ENCODE data around the gene PRX.
"Not testable (repeated sequence)": the region's sequence is repeated elsewhere in the genome, so short reads cannot be mapped to it uniquely, and the experiment has no call there.

Gene PRX

DNA sequence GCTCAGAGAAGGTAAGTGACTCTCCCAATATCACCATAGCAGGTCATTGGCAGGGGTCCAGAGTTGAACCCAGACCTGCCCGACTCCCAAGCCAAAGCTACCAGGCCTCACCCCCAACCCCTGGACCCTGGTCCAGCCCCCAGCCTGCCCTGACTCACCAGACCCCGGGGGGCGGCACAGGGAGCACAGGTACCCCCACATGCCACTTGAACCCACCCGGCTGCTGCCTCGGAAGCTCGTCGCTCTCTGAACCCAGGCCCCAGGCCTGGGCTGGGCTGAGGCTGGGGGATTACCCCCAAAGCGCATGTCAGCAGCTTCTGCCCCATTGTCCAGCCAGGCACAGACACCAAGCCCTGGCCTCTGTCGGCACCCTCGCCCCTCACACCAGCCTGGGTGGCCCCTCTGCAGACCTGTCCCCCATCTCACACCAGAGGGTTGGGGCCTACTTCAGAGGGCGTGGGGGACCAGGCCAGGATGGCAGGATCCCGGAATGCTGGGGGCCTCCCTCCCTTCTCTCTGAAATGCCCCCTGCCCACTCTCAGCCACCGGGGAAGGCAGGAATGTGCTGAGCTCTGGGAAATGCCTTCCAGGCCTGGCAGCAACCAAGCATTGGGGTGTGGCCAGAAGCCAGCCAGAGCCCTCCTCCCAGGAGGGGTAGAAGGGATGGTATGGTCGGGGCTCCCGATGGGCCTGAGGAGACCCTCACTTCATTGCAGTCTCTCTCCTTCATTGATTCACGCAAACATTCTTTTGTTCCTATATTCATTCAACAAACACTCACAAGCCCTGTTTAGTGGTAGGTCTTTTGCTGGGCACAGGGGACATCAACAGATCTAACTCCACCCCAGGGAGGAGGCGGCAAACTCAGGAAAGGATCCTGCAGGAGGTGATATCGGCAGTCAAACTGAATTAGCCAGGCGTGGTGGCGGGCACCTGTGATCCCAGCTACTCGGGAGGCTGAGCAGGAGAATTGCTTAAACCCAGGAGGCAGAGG is 1.7 kb upstream of the PRX start:
- no peak for DNase-seq

DNA sequence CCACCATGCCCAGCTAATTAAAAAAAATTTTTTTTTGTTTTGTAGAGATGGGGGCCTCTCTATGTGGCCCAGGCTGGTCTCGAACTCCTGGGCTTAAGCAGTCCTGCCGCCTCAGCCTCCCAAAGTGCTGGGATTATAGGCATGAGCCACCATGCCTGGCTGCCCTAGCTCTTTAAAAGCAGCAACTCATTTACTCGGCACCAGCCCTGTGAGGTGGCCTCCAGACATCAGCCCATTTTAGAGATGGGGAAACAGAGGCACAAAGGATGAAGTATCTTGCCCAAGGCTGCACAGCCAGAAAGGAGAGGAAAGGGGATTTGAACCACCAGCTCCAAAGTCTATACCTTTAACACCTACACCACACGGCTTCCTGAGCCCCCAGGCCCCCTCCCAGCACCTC is 312 bp downstream of the PRX start:
- DNase-seq, result no peak

DNA sequence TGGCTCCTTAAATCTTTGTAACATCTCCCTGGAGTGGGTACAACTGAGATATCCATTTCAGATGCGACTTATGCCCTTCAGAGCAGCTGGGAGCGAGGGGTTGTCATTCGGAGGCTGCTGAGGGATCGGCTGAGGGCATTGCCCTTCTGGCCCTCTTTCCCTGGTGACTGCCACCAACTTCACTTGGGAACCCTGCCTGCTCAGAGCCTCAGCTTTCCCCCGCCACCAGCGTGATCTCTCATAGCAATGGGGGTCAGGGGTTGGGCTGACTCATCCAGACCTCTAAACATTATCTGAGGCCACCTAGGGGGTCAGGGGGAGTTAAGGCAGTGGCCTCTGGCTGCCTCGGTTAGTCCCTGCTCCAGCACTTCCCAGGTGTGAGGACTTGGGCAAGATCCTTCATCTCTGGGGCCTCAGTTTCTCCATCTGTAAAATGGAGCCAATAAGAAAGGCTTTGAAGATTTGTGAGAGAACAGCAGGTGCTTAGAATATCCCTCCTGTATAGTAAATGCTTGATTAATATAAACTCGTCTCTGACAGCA is 1.1 kb downstream of the PRX start:
- DNase-seq, result no peak

DNA sequence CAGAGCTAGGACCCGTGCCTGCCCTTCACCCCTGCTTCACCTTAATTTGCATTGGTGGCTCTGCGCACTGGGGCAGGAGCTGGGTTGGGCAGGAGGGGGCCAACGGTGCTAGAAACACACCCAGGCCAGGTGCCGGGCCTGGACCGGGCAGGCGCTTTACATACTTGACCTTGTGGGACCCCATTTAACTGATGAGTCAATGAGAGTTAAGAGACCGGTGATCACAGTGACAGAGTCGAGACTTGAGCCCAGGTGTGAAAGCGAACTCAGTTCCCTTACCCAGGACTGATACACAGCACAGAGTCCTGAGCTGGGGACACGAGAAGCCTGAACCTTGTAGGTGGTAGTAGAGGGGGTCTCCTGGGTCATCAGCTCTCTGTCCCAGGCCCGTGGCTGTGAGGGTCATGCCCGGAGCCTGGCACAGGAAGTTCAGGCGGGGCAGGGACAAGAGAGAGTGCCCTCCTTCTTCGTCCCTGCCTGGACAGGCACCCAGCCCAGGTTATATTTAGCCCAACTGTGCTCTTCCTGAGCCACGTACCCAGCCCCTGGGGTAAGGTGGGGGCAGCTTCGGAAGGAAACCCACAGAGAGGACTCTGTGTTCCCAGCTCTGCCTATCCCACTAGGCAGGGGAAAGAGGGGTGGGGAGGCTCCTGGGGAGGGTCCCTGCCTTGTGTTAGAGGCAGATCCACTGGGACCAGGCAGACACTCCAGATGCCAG is 1.9 kb downstream of the PRX start:
- no peak for DNase-seq

DNA sequence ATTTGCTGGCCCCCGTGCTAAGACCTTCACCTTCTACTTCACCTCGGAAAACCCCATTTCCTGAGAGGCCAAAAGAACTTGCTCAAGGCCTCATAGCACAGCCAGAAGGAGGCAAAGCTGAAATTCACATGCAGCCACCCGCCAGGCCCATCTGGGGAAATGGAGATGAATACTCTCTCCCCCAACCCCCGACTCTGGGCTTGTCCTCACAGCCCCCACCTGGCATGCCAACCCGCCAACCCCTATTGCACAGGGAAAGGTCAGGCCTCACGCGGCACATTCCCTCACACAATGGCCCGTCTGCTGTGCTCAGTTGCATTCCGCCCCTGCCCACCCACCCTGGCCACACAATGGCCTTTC is 3.2 kb downstream of the PRX start:
- DNase-seq, result no peak

DNA sequence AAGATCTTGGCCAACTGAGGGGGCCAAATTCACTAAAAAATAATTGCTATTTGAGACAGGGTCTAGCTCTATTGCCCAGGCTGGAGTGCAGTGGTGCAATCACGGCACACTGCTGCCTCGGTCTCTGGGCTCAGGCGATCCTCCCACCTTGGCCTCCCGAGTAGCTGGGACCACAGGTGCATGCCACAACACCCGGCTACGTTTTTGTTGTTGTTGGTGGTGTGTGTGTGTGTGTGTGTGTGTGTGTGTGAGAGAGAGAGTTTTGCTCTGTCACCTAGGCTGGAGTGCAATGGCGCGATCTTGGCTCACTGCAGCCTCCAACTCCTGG is 4.6 kb downstream of the PRX start:
- DNase-seq, result not testable (repeated sequence)

DNA sequence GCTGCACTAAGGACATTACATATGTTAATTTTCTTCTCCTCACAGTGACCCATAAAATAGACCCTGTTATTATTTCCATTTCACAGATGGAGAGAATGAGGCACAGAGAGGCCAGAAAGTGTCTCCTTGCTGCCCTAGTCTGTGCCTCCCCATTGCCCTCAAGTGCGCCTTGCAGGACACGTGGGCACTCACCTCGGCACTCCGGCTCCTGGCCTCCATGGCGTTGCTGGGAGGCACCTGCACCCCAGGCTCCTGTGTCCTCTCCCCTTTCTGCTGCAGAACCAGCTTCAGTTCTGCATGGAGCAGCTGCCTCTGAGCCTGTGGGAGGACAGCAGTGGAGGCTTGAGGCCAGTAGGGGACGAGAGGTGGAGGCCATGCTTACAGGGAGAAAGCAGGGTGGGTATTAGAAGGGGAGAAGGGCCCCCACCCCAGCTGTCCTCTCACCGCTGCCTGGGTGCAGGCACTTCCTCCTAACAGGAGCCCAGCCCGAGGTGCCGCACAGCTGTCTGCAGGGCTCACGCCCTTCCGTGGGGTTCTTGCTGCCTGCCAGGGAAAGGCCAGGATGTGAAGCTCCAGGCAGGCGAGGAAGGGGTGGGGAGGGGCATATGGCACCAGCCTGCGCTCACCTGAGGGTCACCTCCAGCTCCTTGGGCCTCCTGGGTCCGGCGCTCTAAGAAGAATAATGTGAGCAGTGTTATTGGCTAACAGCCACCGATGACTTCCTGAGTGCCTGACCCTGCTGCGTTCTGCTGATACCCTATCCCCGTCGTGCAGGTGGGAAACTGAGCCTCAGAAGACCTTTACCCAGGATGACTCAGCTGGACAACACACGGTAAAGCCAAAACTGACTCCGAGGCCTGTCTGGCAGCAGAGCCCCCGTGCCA is 5.2 kb downstream of the PRX start:
- no peak for DNase-seq

DNA sequence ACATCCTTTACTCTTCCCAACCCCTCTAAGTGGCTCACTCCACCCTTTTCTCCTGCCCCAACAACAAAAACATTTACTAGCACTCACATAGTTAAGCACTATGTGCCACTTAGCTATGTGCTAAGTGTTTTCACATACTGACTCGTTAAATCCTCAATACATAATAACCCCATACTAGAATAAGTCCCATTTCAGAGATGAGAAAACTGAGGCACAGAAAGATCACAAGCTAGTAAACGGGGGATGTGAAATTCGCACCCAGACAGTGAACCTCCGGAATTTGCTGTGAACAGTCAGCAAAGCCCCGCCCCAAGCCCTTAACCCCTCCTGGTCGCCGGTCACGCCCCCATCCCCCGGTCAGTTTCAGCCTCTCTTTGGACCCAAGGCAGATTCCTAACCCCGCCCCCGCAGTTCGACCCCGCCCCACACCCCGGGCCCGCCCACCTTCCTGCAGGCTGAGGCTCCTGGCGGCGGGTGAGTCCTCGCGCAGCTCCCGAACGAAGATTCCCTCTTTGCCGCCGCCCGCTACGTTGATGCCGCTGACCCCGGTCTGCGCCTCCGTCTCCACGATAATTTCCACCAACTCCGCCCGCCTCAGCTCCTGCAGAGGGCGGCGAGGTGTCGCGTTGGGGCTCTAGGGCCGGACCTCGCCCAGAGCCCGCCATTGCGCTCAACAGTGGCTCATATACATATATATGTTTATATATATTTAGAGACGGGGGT is 9.8 kb downstream of the PRX start:
- peak; percentile 92 for DNase-seq

DNA sequence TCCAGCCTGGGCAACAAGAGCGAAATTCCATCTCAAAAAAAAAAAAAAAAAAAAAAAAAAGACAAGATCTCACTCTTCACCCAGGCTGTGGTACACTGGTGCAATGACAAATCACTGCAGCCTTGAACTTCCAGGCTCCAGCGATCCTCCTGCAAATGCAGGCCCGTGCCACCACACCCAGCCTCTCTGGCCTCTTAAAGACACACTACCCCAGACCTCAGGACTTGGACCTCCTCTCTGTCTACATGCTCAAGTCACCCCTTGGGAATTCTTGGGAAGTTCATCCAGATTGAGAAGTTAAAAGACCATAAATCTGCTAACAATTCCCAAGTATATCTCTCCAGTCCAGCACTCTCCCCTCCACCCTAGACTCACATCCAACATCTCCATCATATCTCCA is 12.6 kb downstream of the PRX start:
- no peak for DNase-seq

DNA sequence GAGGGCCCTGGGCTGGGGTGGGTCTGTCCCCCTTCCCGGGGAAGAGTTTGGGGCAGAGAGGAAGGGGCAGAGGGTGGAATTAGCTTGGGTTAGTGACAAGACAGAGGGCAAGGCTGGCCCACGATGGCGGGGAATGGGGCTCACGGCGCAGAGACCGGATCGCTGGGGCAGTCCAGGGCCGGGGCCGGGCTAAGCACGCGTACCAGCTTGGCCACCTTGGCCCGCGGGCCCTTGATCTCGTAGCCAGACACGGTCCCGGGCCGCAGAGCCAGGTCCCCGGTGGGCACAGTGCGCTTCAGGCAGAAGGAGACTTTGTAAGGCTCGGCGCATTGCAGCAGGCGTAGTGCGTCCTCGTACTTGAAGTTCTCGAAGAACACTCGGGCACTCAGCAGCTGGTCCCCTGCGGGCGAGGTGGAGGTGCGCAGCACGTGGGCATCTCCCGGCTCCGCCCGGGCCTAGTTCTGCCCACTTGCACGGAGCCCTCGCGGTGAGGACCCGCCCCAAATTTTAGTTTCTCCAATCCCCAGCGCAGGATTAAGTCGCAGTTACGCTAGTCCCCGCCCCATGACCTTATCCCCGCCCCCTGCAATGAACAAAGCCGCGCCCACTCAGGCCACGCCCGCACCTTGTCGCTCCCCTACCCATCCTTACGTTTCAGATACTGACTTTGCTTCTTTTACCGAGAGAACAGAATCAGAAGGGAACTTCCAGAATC is 14.6 kb downstream of the PRX start:
- peak; percentile 78 for DNase-seq

DNA sequence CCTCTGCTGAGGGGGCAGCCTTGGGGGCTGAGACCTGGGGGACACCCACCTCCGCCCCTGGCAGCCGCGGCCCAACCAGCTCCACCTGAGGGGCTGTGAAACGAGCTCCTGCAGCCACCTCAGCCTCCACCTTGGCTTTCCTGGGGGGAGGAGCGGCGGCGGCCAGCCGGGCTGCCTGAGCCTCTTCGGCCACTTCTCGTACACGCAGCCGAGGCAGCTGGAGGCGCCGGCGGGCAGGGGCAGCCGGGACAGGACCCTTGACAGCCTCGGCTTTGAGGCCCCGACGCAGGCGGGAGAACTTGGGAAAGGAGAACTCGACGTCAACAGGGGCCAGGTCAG is 15.6 kb downstream of the PRX start:
- DNase-seq, result no peak

DNA sequence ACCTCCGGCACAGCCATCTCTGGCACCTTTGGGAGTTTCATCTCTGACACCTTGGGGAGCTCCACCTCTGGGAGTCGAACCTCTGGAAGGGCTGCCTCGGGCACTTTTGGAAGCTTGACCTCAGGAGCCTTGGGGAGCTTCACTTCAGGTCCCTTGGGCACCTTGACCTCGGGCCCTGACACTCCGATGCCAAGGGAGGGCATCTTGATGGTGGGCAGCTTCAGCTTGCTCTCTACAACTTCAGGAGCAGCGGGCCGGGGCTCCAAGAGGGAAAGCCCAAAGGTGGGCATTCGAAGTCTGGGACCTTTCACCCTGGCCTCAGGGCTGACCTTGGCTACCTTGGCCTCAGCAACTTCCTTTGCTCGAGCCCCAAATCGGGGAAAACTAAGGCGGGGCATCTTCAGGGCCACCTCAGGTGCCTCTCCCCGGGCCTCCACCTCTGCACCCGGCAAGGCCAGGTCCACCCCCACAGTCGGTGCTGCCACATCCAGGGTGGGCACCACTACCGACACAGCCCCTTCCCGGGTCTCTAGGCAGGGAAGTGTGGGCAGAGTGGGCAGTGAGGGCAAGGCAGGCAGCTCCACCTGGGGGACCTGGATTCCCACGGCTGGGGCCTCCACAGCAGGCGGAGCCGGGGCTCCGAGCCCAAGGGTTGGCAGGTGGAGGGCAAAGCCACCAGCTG is 16.2 kb downstream of the PRX start:
- no peak for DNase-seq

DNA sequence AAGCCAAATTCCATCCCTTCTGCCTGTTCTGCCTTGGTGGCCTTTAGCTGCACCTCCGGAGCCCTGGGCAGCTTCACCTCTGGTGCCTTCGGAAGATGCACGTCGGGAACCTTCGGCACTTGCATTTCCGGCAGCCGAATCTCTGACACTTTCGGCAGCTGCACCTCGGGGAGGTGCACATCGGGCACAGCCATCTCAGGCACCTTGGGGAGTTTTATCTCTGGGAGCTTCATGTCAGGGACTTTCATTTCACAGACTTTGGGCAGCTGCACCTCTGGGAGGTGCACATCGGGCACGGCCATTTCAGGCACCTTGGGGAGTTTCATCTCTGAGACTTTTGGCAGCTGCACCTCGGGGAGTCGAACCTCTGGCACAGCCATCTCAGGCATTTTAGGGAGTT is 17.2 kb downstream of the PRX start:
- no peak for DNase-seq

DNA sequence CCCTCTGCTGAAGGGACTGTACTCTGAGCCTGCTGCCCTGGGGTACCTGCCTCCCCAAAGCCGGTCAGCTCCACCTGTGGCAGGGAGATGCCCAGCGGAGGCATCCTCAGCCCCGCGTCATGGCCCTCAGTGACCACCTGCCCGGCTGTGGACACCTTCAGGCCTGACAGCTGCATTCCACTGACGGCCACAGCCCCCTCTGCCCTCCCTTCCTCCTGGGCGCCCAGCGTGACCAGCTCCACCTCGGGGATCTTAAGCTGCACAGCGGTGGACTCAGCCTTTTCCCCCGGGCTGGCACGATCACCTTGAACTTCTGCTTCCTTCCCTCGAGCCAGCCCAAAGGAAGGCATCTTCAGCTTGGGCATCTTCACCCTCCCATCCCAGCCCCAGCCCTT is 18.4 kb downstream of the PRX start:
- no peak for DNase-seq

DNA sequence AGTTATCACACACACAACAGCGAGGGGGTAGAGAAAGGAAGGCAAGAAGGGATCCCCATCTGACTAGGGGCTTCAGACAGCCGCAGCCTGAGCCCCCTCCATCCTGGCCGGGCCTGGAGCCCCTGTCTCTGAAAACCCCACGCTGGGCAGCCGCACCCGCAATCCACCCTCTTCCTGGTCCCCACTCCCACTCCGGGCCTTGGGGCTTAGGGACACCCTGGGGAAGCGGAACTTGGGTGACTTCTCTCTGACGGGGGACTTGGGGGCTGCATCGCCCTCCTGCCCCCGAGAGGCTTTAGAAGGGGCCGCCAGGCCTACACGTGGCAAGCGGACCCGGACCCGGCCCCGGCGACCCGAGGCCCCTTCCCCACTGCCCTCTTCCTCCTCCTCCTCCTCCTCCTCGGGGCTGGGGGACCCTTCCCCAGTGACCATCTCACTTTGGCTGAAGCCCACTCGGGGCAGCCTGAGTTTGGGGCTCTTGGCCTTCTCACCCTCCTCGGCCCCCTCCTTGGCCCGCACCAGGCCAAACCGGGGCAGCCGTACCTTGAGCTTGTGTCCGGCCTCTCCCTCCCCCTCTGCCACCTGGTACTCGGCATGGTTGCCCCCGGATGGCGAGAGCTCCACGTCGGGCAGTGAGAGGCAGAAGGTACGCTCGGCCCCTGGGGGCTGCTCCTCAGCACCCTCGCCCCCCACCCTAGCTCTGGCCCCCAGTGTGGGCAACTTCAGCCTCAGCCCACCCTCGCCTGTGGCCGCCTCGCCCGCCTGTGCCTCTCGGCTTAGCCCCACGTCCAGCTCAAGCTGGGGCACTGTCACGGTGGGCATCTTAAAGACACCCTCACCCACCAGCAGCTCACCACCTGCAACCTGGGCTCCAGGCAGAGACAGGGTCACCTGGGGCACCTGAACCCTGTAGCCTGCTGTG is 19.0 kb downstream of the PRX start:
- DNase-seq, result no peak

DNA sequence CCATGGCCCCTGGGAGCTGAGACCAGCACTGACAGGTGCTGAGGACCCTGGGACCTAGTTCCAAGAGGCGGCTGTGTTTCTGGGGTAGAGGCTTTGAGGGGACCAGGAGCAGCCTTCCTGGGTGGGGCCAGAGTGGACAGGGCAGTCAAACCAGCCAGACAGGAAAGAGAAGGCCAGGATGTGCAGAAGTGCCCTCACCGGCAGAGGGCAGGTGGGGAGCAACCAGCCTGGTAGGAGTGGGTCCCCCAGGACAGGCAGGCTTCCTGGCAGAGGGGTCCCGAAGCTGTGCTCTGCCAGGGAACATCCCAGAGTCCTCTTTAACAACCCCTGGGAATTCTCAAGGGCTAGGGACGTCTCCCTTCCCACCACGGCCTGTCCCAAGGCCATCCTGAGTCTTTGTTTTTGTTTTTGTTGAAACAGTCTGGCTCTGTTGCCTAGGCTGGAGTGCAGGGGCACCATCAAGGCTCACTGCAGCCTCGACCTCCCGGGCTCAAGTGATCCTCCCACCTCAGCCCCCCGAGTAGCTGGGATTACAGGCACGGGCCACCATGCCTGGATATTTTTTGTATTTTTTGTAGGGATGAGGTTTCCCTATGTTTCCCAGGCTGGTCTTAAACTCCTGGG is 20.2 kb downstream of the PRX start:
- no peak for DNase-seq

DNA sequence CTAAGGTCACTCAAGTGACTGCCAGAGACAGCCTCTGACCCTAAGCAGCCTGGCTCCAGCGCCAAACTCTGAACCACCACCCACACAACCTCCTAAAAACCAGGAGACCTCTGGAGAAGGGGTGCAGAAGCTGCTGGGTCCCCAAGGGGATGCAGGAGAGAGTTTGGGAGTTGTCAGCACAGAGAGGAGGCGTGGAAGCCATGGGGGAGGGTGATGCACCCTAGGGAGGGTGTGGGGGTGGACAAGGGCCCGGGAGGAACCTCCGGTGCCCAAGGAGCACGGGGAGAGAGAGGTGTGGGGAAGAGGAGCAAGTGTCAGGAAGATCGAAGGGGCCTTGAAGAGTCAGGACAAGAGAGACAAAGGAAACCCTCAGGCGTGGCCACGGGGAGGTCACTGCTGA is 21.1 kb downstream of the PRX start:
- DNase-seq, result no peak

DNA sequence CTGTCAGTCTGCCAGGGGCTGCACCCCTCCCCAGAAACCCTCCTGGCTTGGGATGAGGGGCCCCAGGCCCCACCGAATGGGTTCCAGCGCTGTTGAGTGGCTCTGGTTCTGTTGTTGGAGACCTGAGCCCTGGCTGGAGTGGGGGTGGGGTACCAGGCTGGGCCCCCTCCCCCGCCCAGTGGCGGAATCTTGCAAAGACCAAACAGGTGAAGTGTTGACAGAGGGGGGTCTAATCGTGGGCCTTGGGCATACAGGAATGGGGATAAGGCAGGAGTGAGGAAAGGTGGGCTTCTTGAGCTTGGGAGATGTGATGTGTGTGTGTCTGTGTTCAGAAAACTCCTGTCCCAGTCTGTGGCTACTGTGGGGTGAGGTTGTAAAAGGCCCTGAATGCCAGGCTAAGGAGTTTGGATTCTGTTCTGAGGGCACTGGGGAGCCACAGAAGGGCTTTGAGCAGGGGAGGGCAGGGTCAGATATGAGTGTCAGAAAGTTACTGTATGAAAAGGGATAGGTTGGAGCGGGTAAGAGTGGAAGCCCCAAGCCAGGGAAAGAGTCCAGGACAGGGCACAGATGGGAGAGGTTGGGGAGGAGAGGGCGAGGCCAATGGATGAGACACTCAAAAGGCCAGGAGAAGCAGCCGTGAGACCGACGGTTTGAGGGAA is 23.0 kb downstream of the PRX start, which contains the start of gene HIPK4:
Gene HIPK4 (minus strand): TSS at position 98 of the 659 bp plus-strand sequence. CDS start 279 bp downstream, outside the sequence.
- no peak for DNase-seq
